Panc1 (cell line): ENCODE data around the gene ETF1.

Experiments
- POLR2AphosphoS5 ChIP-seq: IDR thresholded peaks from 2 replicates; pipeline ENCODE4 v1.6.1; 2012; ENCODE audit warnings: mild to moderate bottlenecking, low read depth, low read length, moderate library complexity
- SIN3A ChIP-seq: IDR thresholded peaks from 2 replicates; pipeline ENCODE4 v1.6.1; 2012; ENCODE audit warnings: low read depth, mild to moderate bottlenecking, low read length, moderate library complexity, borderline replicate concordance; ENCODE audit not compliant: insufficient read depth
- TCF7L2 ChIP-seq: IDR thresholded peaks from 2 replicates; pipeline ENCODE4 v1.6.1; 2011; ENCODE audit warnings: mild to moderate bottlenecking, low read depth, low read length, inconsistent platforms
- TF ChIP-seq, protein P1 (sequence below): fragments of 450-650 bp; IDR thresholded peaks from 2 replicates; pipeline ENCODE4 v1.5.1; 2017; ENCODE audit warnings: mild to moderate bottlenecking
- TF ChIP-seq, protein P2 (sequence below), 2 experiments: IDR thresholded peaks; 2 replicates each; pipeline ENCODE4 v1.6.1; 2011 to 2012; ENCODE audit warnings: low read depth in 2 of 2, control low read depth in 1 of 2, low read length in 1 of 2, mild to moderate bottlenecking in 1 of 2, moderate library complexity in 1 of 2; ENCODE audit not compliant: insufficient read depth in 1 of 2

DNA sequence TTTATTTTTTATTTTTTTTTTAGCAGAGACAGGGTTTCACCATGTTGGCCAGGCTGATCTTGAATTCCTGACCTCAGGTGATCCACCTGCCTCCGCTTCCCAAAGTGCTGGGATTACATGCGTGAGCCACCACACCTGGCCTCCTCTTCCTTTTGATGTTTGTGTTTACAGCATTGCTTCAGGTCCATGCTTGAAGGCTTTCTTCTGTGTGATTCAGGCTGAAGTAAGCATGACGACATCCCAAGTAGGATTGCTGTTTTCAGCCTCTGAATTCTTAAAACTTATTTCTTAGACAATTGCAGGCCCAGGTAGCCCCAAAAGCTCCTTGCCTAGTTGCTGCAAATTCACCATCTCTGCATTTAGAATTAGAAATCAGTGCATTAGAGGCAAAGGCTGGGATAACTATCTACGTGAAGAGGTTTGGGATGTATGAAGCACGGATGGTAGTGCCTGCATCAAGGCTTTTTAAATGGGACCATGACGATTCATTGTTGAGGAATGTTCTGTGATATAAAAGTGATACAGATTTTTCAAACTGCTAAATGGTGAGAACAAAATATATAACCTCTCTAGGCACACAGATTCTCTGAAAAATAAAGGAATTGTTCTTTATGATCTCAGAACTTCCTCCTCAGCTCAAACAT lies 3.0 kb upstream of the ETF1 start:
- TF ChIP-seq, protein P1, sequence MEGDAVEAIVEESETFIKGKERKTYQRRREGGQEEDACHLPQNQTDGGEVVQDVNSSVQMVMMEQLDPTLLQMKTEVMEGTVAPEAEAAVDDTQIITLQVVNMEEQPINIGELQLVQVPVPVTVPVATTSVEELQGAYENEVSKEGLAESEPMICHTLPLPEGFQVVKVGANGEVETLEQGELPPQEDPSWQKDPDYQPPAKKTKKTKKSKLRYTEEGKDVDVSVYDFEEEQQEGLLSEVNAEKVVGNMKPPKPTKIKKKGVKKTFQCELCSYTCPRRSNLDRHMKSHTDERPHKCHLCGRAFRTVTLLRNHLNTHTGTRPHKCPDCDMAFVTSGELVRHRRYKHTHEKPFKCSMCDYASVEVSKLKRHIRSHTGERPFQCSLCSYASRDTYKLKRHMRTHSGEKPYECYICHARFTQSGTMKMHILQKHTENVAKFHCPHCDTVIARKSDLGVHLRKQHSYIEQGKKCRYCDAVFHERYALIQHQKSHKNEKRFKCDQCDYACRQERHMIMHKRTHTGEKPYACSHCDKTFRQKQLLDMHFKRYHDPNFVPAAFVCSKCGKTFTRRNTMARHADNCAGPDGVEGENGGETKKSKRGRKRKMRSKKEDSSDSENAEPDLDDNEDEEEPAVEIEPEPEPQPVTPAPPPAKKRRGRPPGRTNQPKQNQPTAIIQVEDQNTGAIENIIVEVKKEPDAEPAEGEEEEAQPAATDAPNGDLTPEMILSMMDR = no peak
- no peak for TF ChIP-seq POLR2AphosphoS5
- TF ChIP-seq TCF7L2 = no peak
- TF ChIP-seq SIN3A = no peak
- TF ChIP-seq, protein P2, sequence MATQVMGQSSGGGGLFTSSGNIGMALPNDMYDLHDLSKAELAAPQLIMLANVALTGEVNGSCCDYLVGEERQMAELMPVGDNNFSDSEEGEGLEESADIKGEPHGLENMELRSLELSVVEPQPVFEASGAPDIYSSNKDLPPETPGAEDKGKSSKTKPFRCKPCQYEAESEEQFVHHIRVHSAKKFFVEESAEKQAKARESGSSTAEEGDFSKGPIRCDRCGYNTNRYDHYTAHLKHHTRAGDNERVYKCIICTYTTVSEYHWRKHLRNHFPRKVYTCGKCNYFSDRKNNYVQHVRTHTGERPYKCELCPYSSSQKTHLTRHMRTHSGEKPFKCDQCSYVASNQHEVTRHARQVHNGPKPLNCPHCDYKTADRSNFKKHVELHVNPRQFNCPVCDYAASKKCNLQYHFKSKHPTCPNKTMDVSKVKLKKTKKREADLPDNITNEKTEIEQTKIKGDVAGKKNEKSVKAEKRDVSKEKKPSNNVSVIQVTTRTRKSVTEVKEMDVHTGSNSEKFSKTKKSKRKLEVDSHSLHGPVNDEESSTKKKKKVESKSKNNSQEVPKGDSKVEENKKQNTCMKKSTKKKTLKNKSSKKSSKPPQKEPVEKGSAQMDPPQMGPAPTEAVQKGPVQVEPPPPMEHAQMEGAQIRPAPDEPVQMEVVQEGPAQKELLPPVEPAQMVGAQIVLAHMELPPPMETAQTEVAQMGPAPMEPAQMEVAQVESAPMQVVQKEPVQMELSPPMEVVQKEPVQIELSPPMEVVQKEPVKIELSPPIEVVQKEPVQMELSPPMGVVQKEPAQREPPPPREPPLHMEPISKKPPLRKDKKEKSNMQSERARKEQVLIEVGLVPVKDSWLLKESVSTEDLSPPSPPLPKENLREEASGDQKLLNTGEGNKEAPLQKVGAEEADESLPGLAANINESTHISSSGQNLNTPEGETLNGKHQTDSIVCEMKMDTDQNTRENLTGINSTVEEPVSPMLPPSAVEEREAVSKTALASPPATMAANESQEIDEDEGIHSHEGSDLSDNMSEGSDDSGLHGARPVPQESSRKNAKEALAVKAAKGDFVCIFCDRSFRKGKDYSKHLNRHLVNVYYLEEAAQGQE (IDR thresholded peaks at IDR 0.05; ENCODE audit: insufficient read depth in 1 of 2, low read depth in 2 of 2, low read length in 1 of 2) = no peak
